Naive thymus-derived CD4-positive, alpha-beta T cell (primary cell): Measurements from ENCODE around the gene PDSS2. TPM values are rescaled to one million over a fixed set of nuclear protein-coding genes. Genes with fewer than 3 reads are reported as not detected.

Source experiments
- ATAC-seq: fragments of 150-1000 bp; cut with Tn5 transposase; 2 replicates; pipeline ENCODE4 v1.10.0; 2021; ENCODE audit warnings: mild to moderate bottlenecking, moderate library complexity
- CTCF ChIA-PET: fragments of 350-600 bp; sonication (Branson Sonifier 250); formaldehyde crosslinking; loops from one replicate; lab custom pipeline; 2021; ENCODE audit warnings: antibody characterized with exemption; lab: Charles Lee
- POLR2A ChIA-PET: fragments of 350-600 bp; sonication (Branson Sonifier 250); formaldehyde crosslinking; loops from one replicate; lab custom pipeline; 2021; ENCODE audit warnings: antibody characterized with exemption, inconsistent platforms; lab: Charles Lee
- DNase-seq, 9 donors: peaks; one replicate each; pipeline versions ENCODE4 v3.0.0 to v3.0.0-alpha.2; 2020 to 2022; ENCODE audit warnings: mixed read lengths in 1 of 9
- H3K27ac ChIP-seq: one replicate; pipeline ENCODE4 v1.7.0; 2013; ENCODE audit warnings: mild to moderate bottlenecking, low read depth, low read length, moderate library complexity
- H3K27me3 ChIP-seq, 2 donors: one replicate each; pipeline ENCODE4 v1.7.0; 2013; ENCODE audit warnings: low read length in 2 of 2, mild to moderate bottlenecking in 2 of 2, moderate library complexity in 2 of 2; ENCODE audit not compliant: control insufficient read depth in 2 of 2, insufficient read depth in 2 of 2
- H3K36me3 ChIP-seq, 3 experiments: 1 replicate in 2 of 3; 2 replicates in 1 of 3; pipeline ENCODE4 v1.7.0; 2013; ENCODE audit warnings: low read length in 3 of 3, mild to moderate bottlenecking in 3 of 3, moderate library complexity in 1 of 3; ENCODE audit not compliant: insufficient read depth in 3 of 3, control insufficient read depth in 2 of 3
- H3K4me1 ChIP-seq, 2 donors: one replicate each; pipeline ENCODE4 v1.7.0; 2013; ENCODE audit warnings: low read length in 2 of 2, mild to moderate bottlenecking in 2 of 2, moderate library complexity in 1 of 2; ENCODE audit not compliant: control insufficient read depth in 2 of 2, insufficient read depth in 2 of 2
- H3K4me3 ChIP-seq: 2 replicates; pipeline ENCODE4 v1.7.0; 2013; ENCODE audit warnings: mild to moderate bottlenecking, low read length
- H3K9me3 ChIP-seq, 3 experiments: 1 replicate in 2 of 3; 2 replicates in 1 of 3; pipeline ENCODE4 v1.7.0; 2013; ENCODE audit warnings: low read length in 3 of 3; ENCODE audit not compliant: control insufficient read depth in 2 of 3
- H3K27ac Mint-ChIP-seq, 9 donors: one replicate each; pipeline ENCODE4 v1.8.0; 2020 to 2022; ENCODE audit warnings: mixed read lengths in 9 of 9, mild to moderate bottlenecking in 8 of 9, moderate library complexity in 5 of 9, inconsistent platforms in 2 of 9
- H3K27me3 Mint-ChIP-seq, 5 donors: one replicate each; pipeline ENCODE4 v1.8.0; 2021 to 2022; ENCODE audit warnings: mixed read lengths in 5 of 5, mild to moderate bottlenecking in 1 of 5
- H3K36me3 Mint-ChIP-seq, 5 donors: one replicate each; pipeline ENCODE4 v1.8.0; 2020 to 2022; ENCODE audit warnings: mixed read lengths in 5 of 5, mild to moderate bottlenecking in 3 of 5, inconsistent platforms in 1 of 5
- H3K4me1 Mint-ChIP-seq, 7 donors: one replicate each; pipeline ENCODE4 v1.8.0; 2020 to 2022; ENCODE audit warnings: mixed read lengths in 7 of 7, mild to moderate bottlenecking in 3 of 7, inconsistent platforms in 1 of 7
- H3K4me3 Mint-ChIP-seq, 10 donors: one replicate each; pipeline ENCODE4 v1.8.0; 2020 to 2022; ENCODE audit warnings: mild to moderate bottlenecking in 10 of 10, mixed read lengths in 10 of 10, moderate library complexity in 6 of 10, inconsistent platforms in 2 of 10
- H3K9me3 Mint-ChIP-seq, 11 donors: one replicate each; pipeline ENCODE4 v1.8.0; 2020 to 2022; ENCODE audit warnings: mixed read lengths in 11 of 11, mild to moderate bottlenecking in 4 of 11, inconsistent platforms in 1 of 11, moderate library complexity in 1 of 11
- intact Hi-C, 2 donors: fragments of 100-400 bp; cut with micrococcal nuclease; formaldehyde crosslinking; loops; one replicate each; pipeline ENCODE4 v1.15.1; 2023
- polyA plus RNA-seq, 2 donors: library from polyadenylated mRNA; unstranded; fragments of 300-500 nt; fragmentation: Illumina TruSeq; gene quantifications; one replicate each; pipeline ENCODE4 v1.2.3, GENCODE V29; 2021
- total RNA-seq, 6 experiments: library from RNA in 5 of 6; stranded (reverse) in 5 of 6; gene quantifications; 1 replicate in 5 of 6; 2 replicates in 1 of 6; pipeline ENCODE4 v1.2.3 and lab custom pipeline; 2021 to 2026

Gene PDSS2
- total and polyA plus RNA-seq, 7 experiments from 2014 or later, result 12.0 to 16.6 (median 12.4) TPM

DNA sequence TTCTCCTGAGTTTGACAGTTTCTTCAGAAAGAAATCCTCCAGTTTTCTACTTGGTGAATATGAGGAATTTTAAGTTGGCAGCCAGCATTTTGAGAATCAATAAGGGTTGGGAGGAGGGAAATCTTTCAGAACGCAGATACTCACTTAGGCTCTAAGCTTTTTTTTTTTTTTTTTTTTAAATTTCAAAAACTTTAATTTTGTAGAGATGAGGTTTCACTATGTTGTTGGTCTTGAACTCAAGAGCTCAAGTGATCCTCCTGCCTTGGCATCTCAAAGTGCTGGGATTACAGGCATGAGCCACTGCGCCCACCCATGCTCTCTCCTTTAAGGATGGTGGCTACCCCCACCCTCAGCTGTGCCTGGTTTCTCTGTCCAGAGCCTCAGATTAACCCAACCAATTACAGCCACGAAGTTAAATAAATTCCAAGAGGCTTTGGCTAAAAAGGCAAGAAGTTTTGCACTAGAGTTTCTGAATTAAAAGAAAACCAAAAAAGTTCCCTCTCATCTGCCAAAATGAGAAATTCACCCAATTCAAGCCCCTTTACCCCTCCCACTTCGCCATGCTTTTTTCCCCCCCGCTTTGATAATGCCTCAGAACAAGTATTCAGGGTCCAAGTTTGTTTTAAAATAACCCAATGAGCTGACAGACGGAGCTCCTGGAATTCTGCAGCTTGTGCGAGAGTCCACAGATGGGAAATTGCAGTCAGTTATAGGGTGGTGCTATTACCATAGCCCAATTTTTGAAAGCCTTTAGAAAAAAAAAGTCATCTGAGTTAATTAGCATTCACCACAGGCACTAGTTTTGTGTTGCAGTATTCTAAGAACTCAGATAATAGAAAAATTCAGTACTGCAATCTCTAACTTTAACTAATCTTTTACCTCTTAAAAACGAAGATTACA, 249.7 kb downstream of the PDSS2 start:
- intact Hi-C loops, result no loop called here

DNA sequence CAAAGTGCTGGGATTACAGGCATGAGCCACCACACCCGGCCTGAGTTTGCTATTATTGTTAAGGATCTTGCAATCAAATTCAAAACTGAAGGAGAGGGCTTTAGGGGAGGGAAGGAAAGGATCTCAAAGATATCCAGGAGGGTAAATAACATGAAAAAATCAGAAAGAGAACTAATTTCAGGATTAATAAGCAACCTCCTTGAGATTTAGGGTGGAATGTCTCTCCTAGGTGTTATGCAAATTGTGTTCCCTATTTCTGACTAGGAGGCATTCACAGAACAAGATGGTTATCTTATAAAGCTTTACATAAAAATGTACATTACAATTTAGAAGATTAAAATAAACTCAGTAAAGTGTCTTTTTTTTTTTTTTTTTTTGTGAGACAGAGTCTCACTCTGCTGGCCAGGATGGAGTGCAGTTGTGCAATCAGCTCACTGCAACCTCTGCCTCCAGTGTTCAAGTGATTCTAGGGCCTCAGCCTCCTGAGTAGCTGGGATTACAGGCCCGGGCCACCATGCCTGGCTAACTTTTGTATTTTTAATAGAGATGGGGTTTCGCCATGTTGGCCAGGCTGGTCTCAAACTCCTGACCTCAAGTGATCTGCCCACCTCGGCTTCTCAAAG, 252.0 kb downstream of the PDSS2 start:
- peaks cover 0 to 13% (median 5%) of the 10 kb centered on the region in 11 donors for H3K9me3 Mint-ChIP-seq
- H3K9me3 ChIP-seq, result peaks cover 0 to 4% (median 0%) of the 10 kb centered on the region in 3 experiments
- no peaks in the 10 kb centered on the region for H3K4me1 Mint-ChIP-seq
- H3K27ac Mint-ChIP-seq, result no peak overlapping the region
- no peaks in the 10 kb centered on the region for H3K27me3 ChIP-seq
- H3K4me3 Mint-ChIP-seq, result no peak overlapping the region
- H3K36me3 ChIP-seq, result peaks cover 0 to 6% (median 0%) of the 10 kb centered on the region in 3 experiments
- intact Hi-C loops, result no loop called here
- H3K4me3 ChIP-seq, result no peak overlapping the region
- H3K36me3 Mint-ChIP-seq, result peaks cover 4 to 61% (median 44%) of the 10 kb centered on the region in 5 donors
- ATAC-seq (no peak), DNase-seq (no peak)
- H3K27ac ChIP-seq, result no peak overlapping the region
- H3K4me1 ChIP-seq, result no peaks in the 10 kb centered on the region
- CTCF ChIA-PET, result no interaction called here
- POLR2A ChIA-PET, result no interaction called here
- H3K27me3 Mint-ChIP-seq, result no peaks in the 10 kb centered on the region

More for the DNA sequence above, 249.7 kb downstream of the PDSS2 start:
- Histone ChIP-seq H3K36me3 (peaks cover 0 to under 1% (median 0%) of the 10 kb centered on the region in 3 experiments), H3K27ac (no peak overlapping the region), H3K27me3 (no peaks in the 10 kb centered on the region), H3K4me1 (no peaks in the 10 kb centered on the region), H3K4me3 (no peak overlapping the region), H3K9me3 (no peaks in the 10 kb centered on the region)
- ChIA-PET CTCF (no interaction called here), POLR2A (no interaction called here)
- no peak for DNase-seq
- no peaks in the 10 kb centered on the region for H3K4me1 Mint-ChIP-seq
- peaks cover 0 to 9% (median under 1%) of the 10 kb centered on the region in 11 donors for H3K9me3 Mint-ChIP-seq
- H3K4me3 Mint-ChIP-seq, result no peak overlapping the region
- ATAC-seq, result no peak
- peaks cover 2 to 43% (median 32%) of the 10 kb centered on the region in 5 donors for H3K36me3 Mint-ChIP-seq
- no peaks in the 10 kb centered on the region for H3K27me3 Mint-ChIP-seq
- no peak overlapping the region for H3K27ac Mint-ChIP-seq

DNA sequence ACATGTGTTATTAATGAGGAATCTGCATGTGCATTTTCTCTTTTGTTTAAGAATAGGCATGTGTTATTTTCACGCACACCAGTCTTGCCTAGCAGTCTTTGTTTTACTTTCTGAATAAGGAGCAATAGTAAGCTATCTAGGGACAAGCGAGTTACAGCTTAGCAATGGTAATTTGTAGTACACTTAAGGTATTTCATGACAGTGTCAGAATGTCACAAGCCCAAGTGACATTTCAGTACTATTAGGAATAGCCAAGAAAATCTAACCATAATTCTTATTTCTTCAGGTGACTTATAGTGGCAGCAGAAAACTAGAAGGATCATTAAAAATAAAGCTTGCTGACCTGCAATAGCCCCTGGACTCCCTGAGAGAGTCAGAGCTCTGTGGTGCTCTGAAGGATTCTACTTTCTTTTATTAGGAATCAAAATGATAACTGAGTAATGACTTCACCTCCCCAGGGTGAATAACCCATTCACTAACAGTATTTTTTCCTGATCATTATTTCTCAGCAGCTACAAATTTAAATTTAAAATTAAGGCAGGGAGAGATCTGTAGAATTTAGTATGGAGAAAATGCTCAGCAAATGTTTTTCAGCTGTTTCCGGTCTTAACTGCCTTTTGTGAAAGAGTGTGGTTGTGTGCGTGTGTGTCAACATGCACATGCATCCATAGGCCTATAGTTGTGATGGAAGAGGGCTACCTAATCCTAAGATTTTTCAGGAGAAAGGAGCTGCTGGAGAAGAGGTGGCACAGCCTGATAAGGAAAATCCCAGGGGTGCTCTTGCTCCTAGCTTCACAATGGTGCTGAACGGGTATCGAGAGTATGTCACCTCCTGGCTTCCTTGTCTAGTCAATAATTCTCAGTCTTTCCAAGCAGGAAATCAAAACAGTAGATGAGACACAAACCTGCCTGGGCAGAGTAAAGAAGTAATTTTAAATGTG, 254.0 kb downstream of the PDSS2 start:
- Histone ChIP-seq H3K9me3 (peaks cover 0 to 4% (median 0%) of the 10 kb centered on the region in 3 experiments), H3K36me3 (peaks cover 0 to 6% (median 0%) of the 10 kb centered on the region in 3 experiments), H3K4me3 (no peak overlapping the region), H3K4me1 (no peaks in the 10 kb centered on the region), H3K27me3 (no peaks in the 10 kb centered on the region), H3K27ac (no peak overlapping the region)
- no peak overlapping the region for H3K4me3 Mint-ChIP-seq
- ChIA-PET POLR2A (no interaction called here), CTCF (no interaction called here)
- H3K9me3 Mint-ChIP-seq, result peaks cover 0 to 13% (median 5%) of the 10 kb centered on the region in 11 donors
- DNase-seq, result no peak
- intact Hi-C loops, result no loop called here
- H3K27me3 Mint-ChIP-seq, result no peaks in the 10 kb centered on the region
- peaks cover 4 to 58% (median 42%) of the 10 kb centered on the region in 5 donors for H3K36me3 Mint-ChIP-seq
- no peaks in the 10 kb centered on the region for H3K4me1 Mint-ChIP-seq
- no peak overlapping the region for H3K27ac Mint-ChIP-seq
- no peak for ATAC-seq

DNA sequence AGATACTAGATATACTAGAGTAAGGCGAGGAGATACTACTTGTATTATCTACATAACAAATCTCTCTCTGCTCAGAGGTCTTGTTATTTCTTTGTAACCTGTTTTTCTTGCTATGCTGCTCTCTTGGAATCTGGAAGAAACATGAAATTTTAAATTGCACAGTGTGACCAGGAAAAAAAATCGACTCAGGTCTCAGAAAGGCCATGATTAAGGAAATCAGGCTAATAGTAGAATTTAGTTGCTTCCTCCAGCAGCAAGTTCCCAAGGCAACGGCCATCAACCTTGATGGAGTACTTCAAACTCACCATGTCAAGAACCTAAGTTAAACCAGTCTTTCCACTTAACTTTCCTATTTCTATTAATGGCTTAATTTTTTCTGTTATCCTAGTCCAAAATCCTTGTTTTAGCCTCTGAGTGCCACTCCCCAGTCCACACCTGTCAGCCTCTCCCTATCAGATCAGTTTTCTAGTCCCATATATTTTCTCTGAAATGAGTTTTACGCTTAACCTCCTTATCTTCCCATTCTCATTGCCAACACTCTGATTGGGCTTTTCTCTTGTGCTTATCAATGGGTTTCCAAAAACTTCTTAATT, 256.4 kb downstream of the PDSS2 start:
- no peaks in the 10 kb centered on the region for H3K27me3 Mint-ChIP-seq
- no peak for DNase-seq
- peaks cover 2 to 53% (median 36%) of the 10 kb centered on the region in 5 donors for H3K36me3 Mint-ChIP-seq

DNA sequence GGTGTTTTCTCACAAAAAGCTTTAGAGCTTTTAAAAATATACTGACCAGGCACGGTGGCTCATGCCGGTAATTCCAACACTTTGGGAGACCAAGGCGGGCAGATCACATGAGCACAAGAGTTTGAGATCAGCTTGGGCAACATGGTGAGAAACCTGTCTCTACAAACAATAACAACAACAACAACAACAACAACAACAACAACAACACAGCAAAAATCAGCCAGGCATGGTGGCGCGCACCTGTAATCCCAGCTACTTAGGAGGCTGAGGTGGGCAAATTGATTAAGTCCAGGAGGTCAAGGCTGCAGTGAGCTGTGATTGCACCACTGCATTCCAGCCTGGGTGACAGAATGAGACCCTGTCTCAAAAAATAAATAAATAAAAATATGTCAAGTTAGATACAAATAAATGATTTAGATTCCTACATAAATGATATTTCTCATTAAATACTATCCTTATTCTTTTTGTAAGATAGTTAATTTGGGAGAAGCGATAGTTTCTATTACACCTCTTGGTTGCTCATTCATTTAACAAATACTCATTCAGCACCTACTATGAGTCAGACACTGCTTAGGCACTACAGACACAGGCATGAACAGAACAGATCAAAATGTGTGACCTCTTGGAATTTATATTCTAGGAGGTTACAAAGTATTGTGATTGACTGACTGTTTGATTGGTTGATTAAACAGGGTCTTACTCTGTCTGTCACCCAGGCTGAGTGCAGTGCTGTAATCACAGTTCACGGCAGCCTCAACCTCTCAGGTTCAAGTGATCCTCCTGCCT, 260.5 kb downstream of the PDSS2 start:
- Mint-ChIP-seq H3K4me3 (no peak overlapping the region), H3K36me3 (peaks cover 0 to 38% (median 32%) of the 10 kb centered on the region in 5 donors), H3K27ac (no peak overlapping the region), H3K27me3 (no peaks in the 10 kb centered on the region), H3K9me3 (no peaks in the 10 kb centered on the region), H3K4me1 (no peaks in the 10 kb centered on the region)
- ChIA-PET CTCF (no interaction called here), POLR2A (interaction anchor here (0.6 kb wide), 1 partner anchor 539 kb away, joined by 5 read pairs; no protein-coding TSS in a partner anchor)
- H3K27ac ChIP-seq, result no peak overlapping the region
- no peaks in the 10 kb centered on the region for H3K4me1 ChIP-seq
- DNase-seq (no peak), ATAC-seq (no peak)
- intact Hi-C loops, result no loop called here
- no peaks in the 10 kb centered on the region for H3K36me3 ChIP-seq
- no peaks in the 10 kb centered on the region for H3K27me3 ChIP-seq
- H3K9me3 ChIP-seq, result no peaks in the 10 kb centered on the region
- H3K4me3 ChIP-seq, result no peak overlapping the region

More for the DNA sequence above, 256.4 kb downstream of the PDSS2 start:
- Histone ChIP-seq H3K27me3 (no peaks in the 10 kb centered on the region), H3K9me3 (peaks cover 0 to 4% (median 0%) of the 10 kb centered on the region in 3 experiments), H3K36me3 (peaks cover 0 to 6% (median 0%) of the 10 kb centered on the region in 3 experiments), H3K4me1 (no peaks in the 10 kb centered on the region), H3K4me3 (no peak overlapping the region), H3K27ac (no peak overlapping the region)
- no peak overlapping the region for H3K4me3 Mint-ChIP-seq
- peaks cover 0 to 13% (median 5%) of the 10 kb centered on the region in 11 donors for H3K9me3 Mint-ChIP-seq
- H3K27ac Mint-ChIP-seq, result no peak overlapping the region
- no peak for ATAC-seq
- intact Hi-C loops, result no loop called here
- no peaks in the 10 kb centered on the region for H3K4me1 Mint-ChIP-seq
- ChIA-PET POLR2A (interaction anchor here (0.6 kb wide), 1 partner anchor 9 kb away, joined by 3 read pairs; no protein-coding TSS in a partner anchor), CTCF (no interaction called here)
